Measurements from ENCODE around the gene ELMO1.

DNA sequence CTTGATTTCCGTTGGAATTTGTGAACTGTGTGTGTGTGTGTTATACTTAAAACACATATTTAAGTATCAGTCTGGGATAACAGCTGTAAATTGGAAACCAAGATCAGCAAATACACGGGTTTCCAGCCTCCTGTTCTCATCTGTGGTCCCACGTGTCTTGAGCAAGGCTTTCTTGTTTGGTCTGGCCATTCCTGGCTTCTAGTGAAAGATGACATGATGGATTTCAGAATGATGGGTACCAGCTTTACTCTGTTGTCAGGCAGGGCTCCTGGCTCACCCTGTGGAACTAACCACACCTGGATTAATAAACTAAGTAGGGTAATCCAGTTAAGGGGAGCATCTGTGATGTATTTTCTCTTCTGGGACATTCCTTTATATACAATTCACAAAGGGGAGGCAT lies 378.2 kb downstream of the ELMO1 start:
- TF ChIP-seq, protein P1, sequence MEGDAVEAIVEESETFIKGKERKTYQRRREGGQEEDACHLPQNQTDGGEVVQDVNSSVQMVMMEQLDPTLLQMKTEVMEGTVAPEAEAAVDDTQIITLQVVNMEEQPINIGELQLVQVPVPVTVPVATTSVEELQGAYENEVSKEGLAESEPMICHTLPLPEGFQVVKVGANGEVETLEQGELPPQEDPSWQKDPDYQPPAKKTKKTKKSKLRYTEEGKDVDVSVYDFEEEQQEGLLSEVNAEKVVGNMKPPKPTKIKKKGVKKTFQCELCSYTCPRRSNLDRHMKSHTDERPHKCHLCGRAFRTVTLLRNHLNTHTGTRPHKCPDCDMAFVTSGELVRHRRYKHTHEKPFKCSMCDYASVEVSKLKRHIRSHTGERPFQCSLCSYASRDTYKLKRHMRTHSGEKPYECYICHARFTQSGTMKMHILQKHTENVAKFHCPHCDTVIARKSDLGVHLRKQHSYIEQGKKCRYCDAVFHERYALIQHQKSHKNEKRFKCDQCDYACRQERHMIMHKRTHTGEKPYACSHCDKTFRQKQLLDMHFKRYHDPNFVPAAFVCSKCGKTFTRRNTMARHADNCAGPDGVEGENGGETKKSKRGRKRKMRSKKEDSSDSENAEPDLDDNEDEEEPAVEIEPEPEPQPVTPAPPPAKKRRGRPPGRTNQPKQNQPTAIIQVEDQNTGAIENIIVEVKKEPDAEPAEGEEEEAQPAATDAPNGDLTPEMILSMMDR (IDR thresholded peaks at IDR 0.05 in 2 of 3, conservative IDR thresholded peaks at IDR 0.05 in 1 of 3; ENCODE audit: control insufficient read depth in 2 of 3, extremely low read depth in 1 of 3, insufficient read depth in 1 of 3, low read depth in 3 of 3, low read length in 3 of 3) = no peak
- TF ChIP-seq, protein P2, sequence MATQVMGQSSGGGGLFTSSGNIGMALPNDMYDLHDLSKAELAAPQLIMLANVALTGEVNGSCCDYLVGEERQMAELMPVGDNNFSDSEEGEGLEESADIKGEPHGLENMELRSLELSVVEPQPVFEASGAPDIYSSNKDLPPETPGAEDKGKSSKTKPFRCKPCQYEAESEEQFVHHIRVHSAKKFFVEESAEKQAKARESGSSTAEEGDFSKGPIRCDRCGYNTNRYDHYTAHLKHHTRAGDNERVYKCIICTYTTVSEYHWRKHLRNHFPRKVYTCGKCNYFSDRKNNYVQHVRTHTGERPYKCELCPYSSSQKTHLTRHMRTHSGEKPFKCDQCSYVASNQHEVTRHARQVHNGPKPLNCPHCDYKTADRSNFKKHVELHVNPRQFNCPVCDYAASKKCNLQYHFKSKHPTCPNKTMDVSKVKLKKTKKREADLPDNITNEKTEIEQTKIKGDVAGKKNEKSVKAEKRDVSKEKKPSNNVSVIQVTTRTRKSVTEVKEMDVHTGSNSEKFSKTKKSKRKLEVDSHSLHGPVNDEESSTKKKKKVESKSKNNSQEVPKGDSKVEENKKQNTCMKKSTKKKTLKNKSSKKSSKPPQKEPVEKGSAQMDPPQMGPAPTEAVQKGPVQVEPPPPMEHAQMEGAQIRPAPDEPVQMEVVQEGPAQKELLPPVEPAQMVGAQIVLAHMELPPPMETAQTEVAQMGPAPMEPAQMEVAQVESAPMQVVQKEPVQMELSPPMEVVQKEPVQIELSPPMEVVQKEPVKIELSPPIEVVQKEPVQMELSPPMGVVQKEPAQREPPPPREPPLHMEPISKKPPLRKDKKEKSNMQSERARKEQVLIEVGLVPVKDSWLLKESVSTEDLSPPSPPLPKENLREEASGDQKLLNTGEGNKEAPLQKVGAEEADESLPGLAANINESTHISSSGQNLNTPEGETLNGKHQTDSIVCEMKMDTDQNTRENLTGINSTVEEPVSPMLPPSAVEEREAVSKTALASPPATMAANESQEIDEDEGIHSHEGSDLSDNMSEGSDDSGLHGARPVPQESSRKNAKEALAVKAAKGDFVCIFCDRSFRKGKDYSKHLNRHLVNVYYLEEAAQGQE (IDR thresholded peaks at IDR 0.05; ENCODE audit: low read depth, low read length) = no peak

All from GM12878 (cell line).